ENCODE results near the gene BCL3.

Gene BCL3

GRCh38 chr19:44796701-44797115, 48.2 kb downstream of the BCL3 start:
- DNase-seq, result no peak

DNA sequence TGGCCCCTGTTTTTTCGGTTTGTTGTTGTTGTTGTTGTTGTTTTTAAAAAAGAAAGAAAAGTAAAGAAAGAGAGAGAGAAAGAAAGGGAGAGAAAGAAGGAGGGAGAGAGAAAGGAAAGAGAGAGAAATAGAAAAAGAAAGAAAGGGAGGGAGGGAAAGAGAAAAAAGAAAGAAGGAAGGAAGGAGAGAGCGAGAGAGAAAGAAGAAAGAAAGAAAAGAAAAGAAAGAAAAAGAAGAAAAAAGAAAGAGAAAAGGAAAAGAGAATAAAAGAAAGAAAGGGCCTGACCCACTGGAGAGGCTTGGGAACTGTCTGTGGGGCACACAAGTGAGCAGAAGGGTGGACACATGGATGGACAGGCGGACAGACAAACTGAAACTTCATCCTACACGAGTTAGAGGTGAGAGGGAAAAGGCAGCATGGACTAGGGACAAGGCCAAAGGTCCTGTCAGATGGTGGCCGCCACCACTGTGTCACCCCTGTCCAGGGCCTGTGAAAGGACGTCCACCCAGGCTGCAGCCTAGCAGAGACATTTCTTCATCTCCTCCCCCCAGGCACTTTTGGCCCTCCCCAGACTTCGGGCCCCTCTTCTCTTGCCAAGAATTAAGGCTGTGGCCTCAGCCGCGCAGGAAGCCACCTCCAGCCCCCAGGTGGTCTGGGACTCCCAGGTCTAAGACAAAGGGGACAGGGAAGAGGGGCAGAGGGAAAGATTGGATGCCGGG, 51.3 kb downstream of the BCL3 start:
- DNase-seq, result no peak

- DNase-seq, result peak; percentile 60
These were observed 52.0 kb downstream of the BCL3 start for GRCh38 chr19:44800461-44800860.

DNA sequence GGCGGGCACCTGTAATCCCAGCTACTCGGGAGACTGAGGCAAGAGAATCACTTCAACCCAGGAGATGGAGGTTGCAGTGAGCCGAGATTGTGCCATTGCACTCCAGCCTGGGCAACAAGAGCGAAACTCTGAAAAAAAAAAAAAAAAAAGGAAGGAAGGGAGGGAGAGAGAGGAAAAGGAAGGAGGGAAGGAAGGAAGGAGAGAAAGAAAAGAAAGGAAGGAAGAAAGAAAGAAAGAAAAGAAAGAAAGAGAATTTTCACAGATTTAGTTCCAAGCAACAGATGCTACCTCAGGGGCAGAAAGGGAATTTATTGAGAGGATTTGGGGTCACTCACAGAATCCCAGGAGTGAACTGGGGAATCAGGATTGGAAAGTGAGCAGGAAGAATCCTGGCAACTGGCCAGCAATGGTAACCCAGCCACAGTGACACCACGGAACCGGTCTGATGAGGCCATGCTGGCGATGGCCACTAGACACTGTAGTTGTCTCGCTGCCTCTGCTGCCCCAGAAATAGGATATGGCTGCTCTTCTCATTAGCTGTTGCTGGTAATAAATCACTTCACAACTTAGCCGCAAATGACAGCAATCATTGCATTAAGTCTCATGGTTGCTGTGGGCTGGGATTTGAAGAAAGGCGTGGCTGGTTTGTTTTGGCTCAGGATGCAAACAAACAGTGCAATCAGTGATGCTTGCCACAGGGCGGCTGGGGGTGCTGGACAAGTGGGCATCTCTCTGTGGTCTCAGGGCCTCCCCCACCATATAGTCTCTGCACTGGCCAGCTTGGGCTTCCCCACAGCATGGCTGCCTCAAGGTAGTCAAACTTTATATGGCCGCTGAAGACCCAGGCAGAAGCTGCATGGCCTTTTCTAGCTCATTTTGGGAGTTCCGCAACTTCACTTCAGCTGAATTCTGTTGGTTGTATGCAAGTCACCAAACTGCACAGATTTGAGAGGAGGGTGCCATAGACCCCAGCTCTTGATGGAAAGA, 55.2 kb downstream of the BCL3 start:
- no peak for DNase-seq

GRCh38 chr19:44806291-44806690, 57.8 kb downstream of the BCL3 start:
- no peak for DNase-seq

DNA sequence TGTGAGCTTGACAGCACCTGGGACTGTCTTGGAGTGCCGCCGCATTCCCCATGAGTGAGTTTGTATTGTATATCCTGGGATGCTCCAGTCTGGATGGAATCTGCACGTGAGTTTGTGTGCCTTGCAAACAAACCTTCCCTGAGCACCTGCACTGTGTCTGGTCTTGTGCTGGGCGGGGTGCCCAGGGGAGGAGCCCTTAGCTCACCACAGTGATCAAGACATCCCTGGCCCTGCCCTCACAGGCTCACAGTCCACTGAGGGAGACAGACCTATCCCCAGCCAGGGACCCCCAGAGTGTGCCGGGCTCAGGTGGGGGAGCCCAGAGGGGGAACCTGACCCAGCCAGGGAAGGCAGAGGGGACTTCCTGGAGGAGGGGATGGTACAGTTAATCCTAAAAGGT, 58.7 kb downstream of the BCL3 start:
- no peak for DNase-seq

GRCh38 chr19:44807652-44808462, 59.3 kb downstream of the BCL3 start:
- no peak for DNase-seq

DNA sequence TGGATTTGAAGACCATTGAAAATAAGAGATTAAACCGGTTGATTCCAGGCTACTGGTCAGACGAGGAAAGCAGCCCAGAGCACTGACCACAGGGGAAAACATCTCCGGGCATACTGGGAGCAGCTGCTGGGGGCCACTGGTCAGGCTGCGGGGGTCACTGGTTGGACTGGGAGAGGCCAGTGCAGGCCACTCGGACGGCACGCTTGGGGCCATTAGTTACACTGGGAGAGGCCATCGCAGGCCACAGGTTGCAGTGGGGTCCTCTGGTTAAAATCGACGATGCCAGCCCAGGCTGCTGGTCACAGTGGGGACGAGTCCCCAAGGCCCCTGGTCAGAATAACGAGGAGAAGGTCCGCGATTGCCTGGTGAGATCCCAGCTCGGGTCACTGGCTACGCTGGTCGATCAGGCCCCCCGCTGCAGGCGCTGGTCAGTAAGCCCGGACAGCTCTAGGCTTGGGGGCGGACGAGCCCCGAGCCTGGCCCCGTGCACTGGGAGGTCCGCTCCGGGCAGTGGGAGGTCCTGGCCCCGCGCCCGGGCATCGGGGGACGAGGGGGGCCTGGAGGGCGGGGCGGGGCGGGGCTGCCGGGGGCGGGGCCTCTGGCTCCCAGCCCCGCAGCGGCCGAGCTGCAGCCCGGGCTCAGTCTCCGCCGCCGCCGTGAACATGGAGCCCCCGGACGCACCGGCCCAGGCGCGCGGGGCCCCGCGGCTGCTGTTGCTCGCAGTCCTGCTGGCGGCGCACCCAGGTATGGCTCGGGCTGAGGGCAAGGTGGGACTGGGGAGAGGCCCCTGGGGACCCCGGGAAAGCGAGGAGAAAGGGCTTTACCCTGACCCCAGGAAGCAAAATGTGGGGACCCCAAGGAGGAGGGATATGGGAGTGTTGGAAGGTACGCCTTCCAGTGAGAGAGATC, 60.2 kb downstream of the BCL3 start, which contains the start of gene BCAM:
Gene BCAM (plus strand): TSS at position 641 of the 909 bp plus-strand sequence. CDS start 22 bp downstream, at position 663.
- DNase-seq, result no peak
